NCI-H187 (cell line): ENCODE results near the gene ZNF184.

ENCODE experiments used
- DNase-seq, 2 experiments: peaks; one replicate each; lab custom pipeline; 2025; lab: John Stamatoyannopoulos, UW

The ZNF184 gene

GRCh38 chr6:27479319-27480182 is 6.6 kb upstream of the ZNF184 start:
- peak; percentile 6 to 75 for DNase-seq

- DNase-seq, result peak in 1 of 2 experiments; percentile 77
These were observed 5.9 kb upstream of the ZNF184 start for GRCh38 chr6:27478706-27479318.

GRCh38 chr6:27478141-27478705 is 5.3 kb upstream of the ZNF184 start:
- DNase-seq, result no peak

- DNase-seq, result no peak
These were observed 4.6 kb upstream of the ZNF184 start for GRCh38 chr6:27477318-27478013.

GRCh38 chr6:27476090-27476489 is 3.2 kb upstream of the ZNF184 start:
- no peak for DNase-seq

GRCh38 chr6:27474672-27475071 is 1.8 kb upstream of the ZNF184 start:
- no peak for DNase-seq

GRCh38 chr6:27474172-27474465 is 1.2 kb upstream of the ZNF184 start:
- DNase-seq, result no peak

GRCh38 chr6:27472182-27472616 is 706 bp downstream of the ZNF184 start:
- peak; percentile 42 to 66 for DNase-seq

GRCh38 chr6:27471365-27472115 is 1.4 kb downstream of the ZNF184 start:
- no peak for DNase-seq

- no peak for DNase-seq
These were observed 2.9 kb downstream of the ZNF184 start for GRCh38 chr6:27470023-27470422.

- DNase-seq, result no peak
These were observed 4.6 kb downstream of the ZNF184 start for GRCh38 chr6:27468334-27468733.

GRCh38 chr6:27452496-27452897 is 20.4 kb downstream of the ZNF184 start:
- no peak for DNase-seq

GRCh38 chr6:27451660-27452390 is 21.1 kb downstream of the ZNF184 start:
- DNase-seq, result no peak

- no peak for DNase-seq
These were observed 24.4 kb downstream of the ZNF184 start for GRCh38 chr6:27448456-27448855.

GRCh38 chr6:27442932-27443331 is 30.0 kb downstream of the ZNF184 start:
- no peak for DNase-seq

GRCh38 chr6:27441001-27441400 is 31.9 kb downstream of the ZNF184 start:
- no peak for DNase-seq

- no peak for DNase-seq
These were observed 33.5 kb downstream of the ZNF184 start for GRCh38 chr6:27439371-27439770.

GRCh38 chr6:27433714-27434113 is 39.2 kb downstream of the ZNF184 start:
- DNase-seq, result no peak

GRCh38 chr6:27428966-27429365 is 43.9 kb downstream of the ZNF184 start:
- DNase-seq, result no peak

- DNase-seq, result no peak
These were observed 44.4 kb downstream of the ZNF184 start for GRCh38 chr6:27428502-27428901.

- DNase-seq, result no peak
These were observed 46.8 kb downstream of the ZNF184 start for GRCh38 chr6:27426045-27426620.
